Esophagus (tissue), 2 donors: Measurements from ENCODE around the gene IL1RAPL1. TPM values are rescaled to one million over a fixed set of nuclear protein-coding genes. Genes with fewer than 3 reads are reported as not detected.

Experiments
- H3K27ac ChIP-seq, 2 donors: one replicate each; pipeline ENCODE4 v1.5.1; 2013; ENCODE audit warnings: low read depth in 2 of 2, mild to moderate bottlenecking in 2 of 2, inconsistent platforms in 1 of 2, low read length in 1 of 2, moderate library complexity in 1 of 2
- H3K27me3 ChIP-seq, 2 donors: one replicate each; pipeline ENCODE4 v1.6.1; 2013; ENCODE audit warnings: low read length in 2 of 2, control low read depth in 1 of 2, mild to moderate bottlenecking in 1 of 2; ENCODE audit not compliant: insufficient read depth in 2 of 2, control insufficient read depth in 1 of 2
- H3K36me3 ChIP-seq, 2 donors: one replicate each; pipeline ENCODE4 v1.6.1; 2013; ENCODE audit warnings: low read length in 1 of 2; ENCODE audit not compliant: control insufficient read depth in 2 of 2, insufficient read depth in 2 of 2
- H3K4me1 ChIP-seq, 2 donors: one replicate each; pipeline ENCODE4 v1.6.1; 2013; ENCODE audit warnings: low read length in 1 of 2; ENCODE audit not compliant: control insufficient read depth in 2 of 2, insufficient read depth in 2 of 2
- H3K4me3 ChIP-seq, 2 donors: one replicate each; pipeline ENCODE4 v1.5.1; 2013; ENCODE audit warnings: low read length in 2 of 2, mild to moderate bottlenecking in 2 of 2, low read depth in 1 of 2, moderate library complexity in 1 of 2
- H3K9me3 ChIP-seq, 2 donors: one replicate each; pipeline ENCODE4 v1.6.1; 2013; ENCODE audit warnings: mild to moderate bottlenecking in 2 of 2, low read depth in 1 of 2, low read length in 1 of 2, moderate library complexity in 1 of 2; ENCODE audit not compliant: control insufficient read depth in 2 of 2, insufficient read depth in 1 of 2
- WGBS, 2 donors: extraction: QIAGEN DNeasy Blood & Tissue Kit; methylation state at CpG; one replicate each; pipeline ENCODE4 v1.1.7; 2013; 5-methylcytosine and 5-hydroxymethylcytosine counted together
- polyA plus RNA-seq, 2 donors: library from polyadenylated mRNA; stranded (reverse); fragments of 200-250 nt; gene quantifications; one replicate each; pipeline ENCODE4 v1.2.3, GENCODE V29; 2013
- donor health status: healthy with polysubstance abuse.
- donor health status: Bipolar disorder and iron deficiency.

Gene IL1RAPL1
- polyA plus RNA-seq, 2 donors, result 0.02 to 0.04 TPM

GRCh38 chrX:29455702-29456101, 868.5 kb downstream of the IL1RAPL1 start:
- Histone ChIP-seq H3K36me3 (no peaks in the 10 kb centered on the region), H3K9me3 (no peaks in the 10 kb centered on the region), H3K4me3 (no peak overlapping the region), H3K27ac (no peak overlapping the region), H3K27me3 (no peaks in the 10 kb centered on the region), H3K4me1 (no peaks in the 10 kb centered on the region)
- 66 to 70% methylated on average over 3 of the region's 3 CpGs for WGBS, 2 donors

- no peaks in the 10 kb centered on the region for H3K9me3 ChIP-seq
- no peak overlapping the region for H3K4me3 ChIP-seq
- H3K27me3 ChIP-seq, result no peaks in the 10 kb centered on the region
- no peaks in the 10 kb centered on the region for H3K4me1 ChIP-seq
- 88 to 95% methylated on average over 2 of the region's 2 CpGs for WGBS, 2 donors
- no peaks in the 10 kb centered on the region for H3K36me3 ChIP-seq
- no peak overlapping the region for H3K27ac ChIP-seq
Observed at GRCh38 chrX:29461039-29461438, 873.8 kb downstream of the IL1RAPL1 start.

- H3K4me3 ChIP-seq, result no peak overlapping the region
- H3K36me3 ChIP-seq, result no peaks in the 10 kb centered on the region
- H3K9me3 ChIP-seq, result no peaks in the 10 kb centered on the region
- no peaks in the 10 kb centered on the region for H3K27me3 ChIP-seq
- no peaks in the 10 kb centered on the region for H3K4me1 ChIP-seq
- WGBS, 2 donors, result 33 to 37% methylated on average over 2 of the region's 2 CpGs
- no peak overlapping the region for H3K27ac ChIP-seq
Observed at GRCh38 chrX:29466456-29466855, 879.2 kb downstream of the IL1RAPL1 start.

GRCh38 chrX:29468911-29469494, 881.8 kb downstream of the IL1RAPL1 start:
- 29 to 35% methylated on average over 4 of the region's 4 CpGs for WGBS, 2 donors
- Histone ChIP-seq H3K27ac (no peak overlapping the region), H3K36me3 (no peaks in the 10 kb centered on the region), H3K27me3 (no peaks in the 10 kb centered on the region), H3K4me3 (no peak overlapping the region), H3K9me3 (no peaks in the 10 kb centered on the region), H3K4me1 (no peaks in the 10 kb centered on the region)

- Histone ChIP-seq H3K9me3 (no peaks in the 10 kb centered on the region), H3K4me3 (no peak overlapping the region), H3K27me3 (no peaks in the 10 kb centered on the region), H3K4me1 (no peaks in the 10 kb centered on the region), H3K36me3 (no peaks in the 10 kb centered on the region), H3K27ac (no peak overlapping the region)
- 29 to 61% methylated on average over 1 of the region's 1 CpG for WGBS, 2 donors
Observed at GRCh38 chrX:29470030-29470429, 882.8 kb downstream of the IL1RAPL1 start.

- Histone ChIP-seq H3K36me3 (no peaks in the 10 kb centered on the region), H3K27me3 (no peaks in the 10 kb centered on the region), H3K4me3 (no peak overlapping the region), H3K9me3 (no peaks in the 10 kb centered on the region), H3K4me1 (no peaks in the 10 kb centered on the region), H3K27ac (no peak overlapping the region)
Observed at GRCh38 chrX:29471829-29472228, 884.6 kb downstream of the IL1RAPL1 start.

GRCh38 chrX:29477878-29478277, 890.6 kb downstream of the IL1RAPL1 start:
- Histone ChIP-seq H3K4me3 (no peak overlapping the region), H3K4me1 (no peaks in the 10 kb centered on the region)
- WGBS, 2 donors, result 56% methylated on average over 1 of the region's 1 CpG

GRCh38 chrX:29478336-29479069, 891.3 kb downstream of the IL1RAPL1 start:
- H3K9me3 ChIP-seq, result no peaks in the 10 kb centered on the region
- WGBS, 2 donors, result 48 to 59% methylated on average over 10 of the region's 10 CpGs

More at GRCh38 chrX:29477878-29478277, 890.6 kb downstream of the IL1RAPL1 start:
- no peak overlapping the region for H3K27ac ChIP-seq
- H3K9me3 ChIP-seq, result no peaks in the 10 kb centered on the region
- H3K36me3 ChIP-seq, result no peaks in the 10 kb centered on the region
- no peaks in the 10 kb centered on the region for H3K27me3 ChIP-seq

GRCh38 chrX:29487214-29487613, 900.0 kb downstream of the IL1RAPL1 start:
- Histone ChIP-seq H3K27ac (no peak overlapping the region), H3K27me3 (no peaks in the 10 kb centered on the region), H3K4me1 (no peaks in the 10 kb centered on the region), H3K9me3 (no peaks in the 10 kb centered on the region), H3K4me3 (no peak overlapping the region), H3K36me3 (no peaks in the 10 kb centered on the region)
- 82 to 87% methylated on average over 2 of the region's 2 CpGs for WGBS, 2 donors

More at GRCh38 chrX:29478336-29479069, 891.3 kb downstream of the IL1RAPL1 start:
- Histone ChIP-seq H3K4me1 (no peaks in the 10 kb centered on the region), H3K27me3 (no peaks in the 10 kb centered on the region), H3K36me3 (no peaks in the 10 kb centered on the region), H3K4me3 (no peak overlapping the region), H3K27ac (no peak overlapping the region)

GRCh38 chrX:29487714-29488113, 900.5 kb downstream of the IL1RAPL1 start:
- H3K27ac ChIP-seq, result no peak overlapping the region
- 44 to 85% methylated on average over 1 of the region's 1 CpG for WGBS, 2 donors
- H3K36me3 ChIP-seq, result no peaks in the 10 kb centered on the region
- H3K27me3 ChIP-seq, result no peaks in the 10 kb centered on the region
- H3K9me3 ChIP-seq, result no peaks in the 10 kb centered on the region
- no peaks in the 10 kb centered on the region for H3K4me1 ChIP-seq
- no peak overlapping the region for H3K4me3 ChIP-seq
